ENCODE measurements around the gene LIN7B. TPM values are rescaled to one million over a fixed set of nuclear protein-coding genes. Genes with fewer than 3 reads are reported as not detected.

LIN7B gene
- total and polyA plus RNA-seq, 9 of the 15 experiments (the other 6 are each of a cell fraction or from before 2014, with no cell fraction given): 0.89 to 15.7 (median 4.0) TPM

- TF ChIP-seq ZBTB40 (IDR thresholded peaks at IDR 0.05) (0 out of 2 replicates have a peak, but pooled peaks have one; percentile 21), ZBTB40 (CRISPR knock-in tag; IDR thresholded peaks at IDR 0.05) (no peak), USF1 (CRISPR knock-in tag; IDR thresholded peaks at IDR 0.05) (no peak), TCF7 (IDR thresholded peaks at IDR 0.05; ENCODE audit: borderline replicate concordance) (no peak), FOXJ3 (CRISPR knock-in tag; IDR thresholded peaks at IDR 0.05) (no peak), ATF4 (CRISPR knock-in tag; IDR thresholded peaks at IDR 0.05) (no peak), GTF3C2 (IDR thresholded peaks at IDR 0.05; ENCODE audit: borderline replicate concordance, extremely low read depth, insufficient read length) (no peak), MTF1 (CRISPR knock-in tag; IDR thresholded peaks at IDR 0.05; ENCODE audit: borderline replicate concordance) (no peak), FUS (optimal IDR thresholded peaks at IDR 0.05; ENCODE audit: low read depth, low read length) (no peak), MAFK (IDR thresholded peaks at IDR 0.05; ENCODE audit: low read length) (no peak), ZNF408 (CRISPR knock-in tag; IDR thresholded peaks at IDR 0.05; ENCODE audit: low read depth) (no peak), ZNF766 (CRISPR knock-in tag; conservative IDR thresholded peaks at IDR 0.05) (0 out of 2 replicates have a peak, but pooled peaks have one; percentile 38), MTA3 (IDR thresholded peaks at IDR 0.05; ENCODE audit: borderline replicate concordance) (no peak), DMBX1 (CRISPR knock-in tag; IDR thresholded peaks at IDR 0.05; ENCODE audit: borderline replicate concordance) (no peak)
Observed at GRCh38 chr19:49114630-49115363, 627 bp downstream of the LIN7B start (continued).
